ENCODE data around the gene SMARCA2.

Gene SMARCA2

GRCh38 chr9:1994180-1994579, 21.0 kb upstream of the SMARCA2 start:
- Histone ChIP-seq H3K9ac (ENCODE audit: low read length) (no peak overlapping the region), H2AFZ (ENCODE audit: low read depth, low read length, severe bottlenecking) (no peak overlapping the region), H3K4me2 (ENCODE audit: low read depth, low read length, poor library complexity, severe bottlenecking) (no peak overlapping the region), H3K27me3 (ENCODE audit: low read length) (no peaks in the 10 kb centered on the region), H3K4me3 (ENCODE audit: insufficient read depth, low read length, poor library complexity, severe bottlenecking) (no peak overlapping the region), H3K9me3 (ENCODE audit: insufficient read depth, low read length) (no peaks in the 10 kb centered on the region), H3K9me2 (replicated peaks; ENCODE audit: insufficient read depth, low read length) (no peaks in the 10 kb centered on the region), H4K20me1 (ENCODE audit: low read depth, low read length) (no peaks in the 10 kb centered on the region), H3K36me3 (ENCODE audit: low read length) (no peaks in the 10 kb centered on the region), H3F3A (ENCODE audit: insufficient read depth) (no peaks in the 10 kb centered on the region), H3K27ac (ENCODE audit: low read depth, low read length) (no peak overlapping the region), H3K79me2 (ENCODE audit: insufficient read depth, low read length) (no peaks in the 10 kb centered on the region)
- TF ChIP-seq, protein P1, sequence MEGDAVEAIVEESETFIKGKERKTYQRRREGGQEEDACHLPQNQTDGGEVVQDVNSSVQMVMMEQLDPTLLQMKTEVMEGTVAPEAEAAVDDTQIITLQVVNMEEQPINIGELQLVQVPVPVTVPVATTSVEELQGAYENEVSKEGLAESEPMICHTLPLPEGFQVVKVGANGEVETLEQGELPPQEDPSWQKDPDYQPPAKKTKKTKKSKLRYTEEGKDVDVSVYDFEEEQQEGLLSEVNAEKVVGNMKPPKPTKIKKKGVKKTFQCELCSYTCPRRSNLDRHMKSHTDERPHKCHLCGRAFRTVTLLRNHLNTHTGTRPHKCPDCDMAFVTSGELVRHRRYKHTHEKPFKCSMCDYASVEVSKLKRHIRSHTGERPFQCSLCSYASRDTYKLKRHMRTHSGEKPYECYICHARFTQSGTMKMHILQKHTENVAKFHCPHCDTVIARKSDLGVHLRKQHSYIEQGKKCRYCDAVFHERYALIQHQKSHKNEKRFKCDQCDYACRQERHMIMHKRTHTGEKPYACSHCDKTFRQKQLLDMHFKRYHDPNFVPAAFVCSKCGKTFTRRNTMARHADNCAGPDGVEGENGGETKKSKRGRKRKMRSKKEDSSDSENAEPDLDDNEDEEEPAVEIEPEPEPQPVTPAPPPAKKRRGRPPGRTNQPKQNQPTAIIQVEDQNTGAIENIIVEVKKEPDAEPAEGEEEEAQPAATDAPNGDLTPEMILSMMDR (IDR thresholded peaks at IDR 0.05; ENCODE audit: insufficient read depth, low read length, poor library complexity, severe bottlenecking), result no peak
- TF ChIP-seq EZH2phosphoT487 (conservative IDR thresholded peaks at IDR 0.05; ENCODE audit: low read length), result no peak

DNA sequence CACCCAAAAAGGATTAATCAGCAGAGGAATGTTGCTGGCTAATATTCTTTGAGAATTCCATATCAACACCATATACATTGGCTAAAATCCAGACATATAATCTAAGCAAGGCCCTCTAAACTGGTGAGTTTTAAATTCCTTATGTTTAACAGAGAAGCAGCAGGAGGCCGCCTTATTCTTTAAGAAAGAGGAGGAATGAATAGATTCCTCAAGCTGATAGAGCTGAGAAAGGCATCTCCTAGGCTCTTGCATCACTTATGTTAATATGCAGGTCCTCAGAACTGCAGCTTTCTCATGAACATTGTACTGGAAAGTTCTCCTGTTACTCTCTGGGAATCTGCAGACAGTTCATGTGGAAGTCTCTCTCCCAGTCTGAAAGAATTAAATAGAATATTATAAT, 20.1 kb upstream of the SMARCA2 start:
- Histone ChIP-seq H2AFZ (ENCODE audit: low read depth, low read length, severe bottlenecking) (no peak overlapping the region), H4K20me1 (ENCODE audit: low read depth, low read length) (no peaks in the 10 kb centered on the region), H3F3A (ENCODE audit: insufficient read depth) (no peaks in the 10 kb centered on the region), H3K27me3 (ENCODE audit: low read length) (no peaks in the 10 kb centered on the region), H3K4me2 (ENCODE audit: low read depth, low read length, poor library complexity, severe bottlenecking) (no peak overlapping the region), H3K9me3 (ENCODE audit: insufficient read depth, low read length) (no peaks in the 10 kb centered on the region), H3K27ac (ENCODE audit: low read depth, low read length) (no peak overlapping the region), H3K36me3 (ENCODE audit: low read length) (no peaks in the 10 kb centered on the region), H3K4me3 (ENCODE audit: insufficient read depth, low read length, poor library complexity, severe bottlenecking) (no peak overlapping the region), H3K9ac (ENCODE audit: low read length) (no peak overlapping the region), H3K9me2 (replicated peaks; ENCODE audit: insufficient read depth, low read length) (no peaks in the 10 kb centered on the region), H3K79me2 (ENCODE audit: insufficient read depth, low read length) (no peaks in the 10 kb centered on the region)
- TF ChIP-seq, protein P1 (IDR thresholded peaks at IDR 0.05; ENCODE audit: insufficient read depth, low read length, poor library complexity, severe bottlenecking), result no peak
- no peak for TF ChIP-seq EZH2phosphoT487 (conservative IDR thresholded peaks at IDR 0.05; ENCODE audit: low read length)

- no peak overlapping the region for H3K4me2 ChIP-seq (ENCODE audit: low read depth, low read length, poor library complexity, severe bottlenecking)
- H3K27ac ChIP-seq (ENCODE audit: low read depth, low read length), result no peak overlapping the region
These were observed 19.0 kb upstream of the SMARCA2 start for GRCh38 chr9:1996156-1996555.

More at GRCh38 chr9:1996156-1996555, 19.0 kb upstream of the SMARCA2 start:
- H3K9me2 ChIP-seq (replicated peaks; ENCODE audit: insufficient read depth, low read length), result no peaks in the 10 kb centered on the region
- H3K9ac ChIP-seq (ENCODE audit: low read length), result no peak overlapping the region
- H2AFZ ChIP-seq (ENCODE audit: low read depth, low read length, severe bottlenecking), result no peak overlapping the region
- TF ChIP-seq, protein P1 (IDR thresholded peaks at IDR 0.05; ENCODE audit: insufficient read depth, low read length, poor library complexity, severe bottlenecking), result no peak
- no peaks in the 10 kb centered on the region for H3K27me3 ChIP-seq (ENCODE audit: low read length)
- no peaks in the 10 kb centered on the region for H3K36me3 ChIP-seq (ENCODE audit: low read length)
- no peaks in the 10 kb centered on the region for H3K9me3 ChIP-seq (ENCODE audit: insufficient read depth, low read length)
- H4K20me1 ChIP-seq (ENCODE audit: low read depth, low read length), result no peaks in the 10 kb centered on the region
- no peak overlapping the region for H3K4me3 ChIP-seq (ENCODE audit: insufficient read depth, low read length, poor library complexity, severe bottlenecking)
- H3F3A ChIP-seq (ENCODE audit: insufficient read depth), result no peaks in the 10 kb centered on the region
- no peaks in the 10 kb centered on the region for H3K79me2 ChIP-seq (ENCODE audit: insufficient read depth, low read length)

Data from SU-DHL-6 (cell line).